HepG2 (cell line): ENCODE measurements around the gene ST8SIA6. TPM values are rescaled to one million over a fixed set of nuclear protein-coding genes. Genes with fewer than 3 reads are reported as not detected.

ENCODE experiments used
- ATAC-seq: fragments of 200-7000 bp; cut with Tn5 transposase; 3 replicates; pipeline ENCODE4 v1.9.1; 2020; ENCODE audit warnings: mild to moderate bottlenecking, moderate library complexity
- BruUV-seq: library from RNA; stranded (reverse); fragments of 400-500 nt; replicated peaks from 2 replicates; lab custom pipeline; 2021; lab: Mats Ljungman, UMichigan
- CTCF ChIA-PET: fragments of 300-600 bp; formaldehyde crosslinking; extraction: SDS; loops from one replicate; lab custom pipeline; 2021; ENCODE audit warnings: low total read pairs, inconsistent platforms, low intra/inter-chr PET ratio; lab: Yijun Ruan, JAX
- POLR2A ChIA-PET: fragments of 350-600 bp; sonication (Branson Sonifier 250); formaldehyde crosslinking; loops from one replicate; lab custom pipeline; 2020; ENCODE audit warnings: antibody characterized with exemption, inconsistent platforms; lab: Yijun Ruan, JAX
- DNase-seq: peaks from one replicate; pipeline ENCODE4 v3.0.0-alpha.2; 2015; ENCODE audit warnings: low spot score
- FAIRE-seq: peaks from 3 replicates; lab custom pipeline; 2011; peaks lifted over from hg19 to GRCh38; lab: Jason Lieb, UNC
- H2AFZ ChIP-seq: one replicate; pipeline ENCODE4 v1.6.1; 2011; ENCODE audit warnings: low read length, inconsistent platforms
- H3K27ac ChIP-seq: fragments of 300-600 bp; 3 replicates; pipeline ENCODE4 v1.8.0; 2011; ENCODE audit warnings: mixed run types, mild to moderate bottlenecking, mixed read lengths, low read length, inconsistent platforms; ENCODE audit not compliant: insufficient read depth; ENCODE audit errors: extremely low read length
- H3K27me3 ChIP-seq, 2 experiments: fragments of 200-600 bp in 1 of 2; 2 replicates in 1 of 2; 3 replicates in 1 of 2; pipeline versions ENCODE4 v1.6.0 to v1.8.0; 2011; ENCODE audit warnings: low read length in 2 of 2, mild to moderate bottlenecking in 2 of 2, moderate library complexity in 2 of 2, inconsistent platforms in 1 of 2; ENCODE audit not compliant: insufficient read depth in 2 of 2, control insufficient read depth in 1 of 2
- H3K36me3 ChIP-seq, 2 experiments: fragments of 200-600 bp in 1 of 2; replicated peaks in 1 of 2; 2 replicates in 1 of 2; 3 replicates in 1 of 2; pipeline versions ENCODE4 v1.5.1 to v1.8.0; 2011; ENCODE audit warnings: low read length in 2 of 2, inconsistent platforms in 1 of 2; ENCODE audit not compliant: insufficient read depth in 2 of 2, control insufficient read depth in 1 of 2
- H3K4me1 ChIP-seq: 2 replicates; pipeline ENCODE4 v1.5.1; 2012; ENCODE audit warnings: low read length, inconsistent platforms; ENCODE audit not compliant: insufficient read depth
- H3K4me2 ChIP-seq: 2 replicates; pipeline ENCODE4 v1.6.0; 2011; ENCODE audit warnings: low read depth, low read length, inconsistent platforms
- H3K4me3 ChIP-seq, 3 experiments: fragments of 200-600 bp in 1 of 3; sonication (generic), shearing (Covaris generic) in 1 of 3; replicated peaks in 1 of 3; 2 replicates each; pipeline ENCODE4 v1.5.1; 2011 to 2016; ENCODE audit warnings: low read length in 3 of 3, inconsistent platforms in 2 of 3, low read depth in 2 of 3, mild to moderate bottlenecking in 2 of 3, control low read depth in 1 of 3, mixed read lengths in 1 of 3; ENCODE audit not compliant: insufficient read depth in 1 of 3
- H3K79me2 ChIP-seq: one replicate; pipeline ENCODE4 v1.6.1; 2011; ENCODE audit warnings: low read length, inconsistent platforms; ENCODE audit not compliant: insufficient read depth
- H3K9ac ChIP-seq: 2 replicates; pipeline ENCODE4 v1.6.0; 2011; ENCODE audit warnings: mild to moderate bottlenecking, low read depth, low read length, inconsistent platforms; ENCODE audit not compliant: insufficient read depth
- H3K9me3 ChIP-seq: 2 replicates; pipeline ENCODE4 v1.5.1; 2012; ENCODE audit warnings: mild to moderate bottlenecking, low read length
- H4K20me1 ChIP-seq: 2 replicates; pipeline ENCODE4 v1.6.0; 2011; ENCODE audit warnings: inconsistent platforms, mild to moderate bottlenecking, low read length, moderate library complexity; ENCODE audit not compliant: insufficient read depth
- BCL6 ChIP-seq: IDR thresholded peaks from 2 replicates; pipeline ENCODE4 v1.6.1; 2016; ENCODE audit warnings: missing genetic modification reagents, missing compliant biosample characterization
- CREM ChIP-seq, 2 experiments: sonication (generic) in 1 of 2; formaldehyde crosslinking in 1 of 2; IDR thresholded peaks; 2 replicates each; pipeline versions ENCODE4 v1.4.0 to v1.6.1; 2016 to 2020; ENCODE audit warnings: antibody characterized with exemption in 1 of 2, mild to moderate bottlenecking in 1 of 2, missing genetic modification reagents in 1 of 2
- EEA1 ChIP-seq: sonication (generic); formaldehyde crosslinking; IDR thresholded peaks from 2 replicates; pipeline ENCODE4 v1.5.1; 2020; ENCODE audit warnings: mild to moderate bottlenecking, missing genetic modification reagents, borderline replicate concordance
- ELF3 ChIP-seq: IDR thresholded peaks from 2 replicates; pipeline ENCODE4 v1.6.1; 2016; ENCODE audit warnings: missing genetic modification reagents, missing compliant biosample characterization
- FOXA1 ChIP-seq, 2 experiments: fragments of 450-650 bp in 1 of 2; sonication (generic) in 1 of 2; formaldehyde crosslinking in 1 of 2; IDR thresholded peaks; 2 replicates each; pipeline versions ENCODE4 v1.4.0 to v1.6.1; 2016 to 2020; ENCODE audit warnings: missing genetic modification reagents in 1 of 2
- HNF4A ChIP-seq: sonication (generic); formaldehyde crosslinking; IDR thresholded peaks from 2 replicates; pipeline ENCODE4 v1.4.0; 2020; ENCODE audit warnings: missing genetic modification reagents
- MEIS2 ChIP-seq: sonication (generic); formaldehyde crosslinking; IDR thresholded peaks from 2 replicates; pipeline ENCODE4 v1.9.0; 2021; ENCODE audit warnings: mild to moderate bottlenecking, missing genetic modification reagents
- PRDM15 ChIP-seq: sonication (generic); formaldehyde crosslinking; IDR thresholded peaks from 2 replicates; pipeline ENCODE4 v1.4.0; 2020; ENCODE audit warnings: missing genetic modification reagents
- RBM39 ChIP-seq: fragments of 200-400 bp; formaldehyde crosslinking; IDR thresholded peaks from one replicate; pipeline ENCODE4 v1.6.1; 2018; ENCODE audit warnings: antibody characterized with exemption, mild to moderate bottlenecking, low read depth, low read length; ENCODE audit not compliant: poor library complexity, severe bottlenecking
- TARDBP ChIP-seq: sonication (generic); formaldehyde crosslinking; IDR thresholded peaks from 2 replicates; pipeline ENCODE4 v1.8.0; 2022; ENCODE audit warnings: mild to moderate bottlenecking, missing genetic modification reagents
- TFAP4 ChIP-seq: sonication (generic); IDR thresholded peaks from 2 replicates; pipeline ENCODE4 v1.6.1; 2016; ENCODE audit warnings: low read depth, borderline replicate concordance
- ZMYM4 ChIP-seq: sonication (generic); formaldehyde crosslinking; IDR thresholded peaks from 2 replicates; pipeline ENCODE4 v1.8.1; 2023; ENCODE audit warnings: mild to moderate bottlenecking, missing genetic modification reagents
- ZNF556 ChIP-seq: sonication (generic); formaldehyde crosslinking; IDR thresholded peaks from 2 replicates; pipeline ENCODE4 v1.4.0; 2020; ENCODE audit warnings: mild to moderate bottlenecking, missing genetic modification reagents, borderline replicate concordance
- ZNF652 ChIP-seq: IDR thresholded peaks from 2 replicates; pipeline ENCODE4 v1.6.1; 2016; ENCODE audit warnings: low read depth, borderline replicate concordance
- WGBS: methylation state at CpG from one replicate; pipeline ENCODE4 v1.1.6; 2017; ENCODE audit warnings: low lambda C conversion rate; 5-methylcytosine and 5-hydroxymethylcytosine counted together
- in situ Hi-C: cut with HindIII; loops from 2 replicates; pipeline ENCODE4 v1.10.0; 2017; ENCODE audit warnings: low pct_unique_long_range_greater_than_20kb; ENCODE audit not compliant: extremely low pct_ligation_motif_present
- intact Hi-C: fragments of 100-400 bp; cut with micrococcal nuclease; formaldehyde crosslinking; loops from one replicate; pipeline ENCODE4 v1.10.0; 2022; ENCODE audit not compliant: unreplicated experiment
- polyA plus RNA-seq, 8 experiments: library from polyadenylated mRNA; depleted of rRNA in 3 of 8; stranded (reverse) in 7 of 8; unstranded in 1 of 8; fragments of >200 nt; fragmentation: Illumina TruSeq in 4 of 8; extraction: Trizol in 4 of 8; gene quantifications; 2 replicates each; pipeline versions ENCODE4 v1.2.1 to v1.2.3, GENCODE V29; 2011 to 2016; ENCODE audit warnings: low read depth in 4 of 8, missing spikeins in 1 of 8, mixed read lengths in 1 of 8; ENCODE audit not compliant: insufficient read depth in 1 of 8
- total RNA-seq, 5 experiments: library from RNA; depleted of rRNA; stranded (reverse); fragments of >200 nt; fragmentation: Illumina TruSeq; extraction: Trizol; gene quantifications; 2 replicates each; pipeline ENCODE4 v1.2.3, GENCODE V29; 2016; ENCODE audit warnings: low read depth in 1 of 5

The ST8SIA6 gene
- total and polyA plus RNA-seq, 2 of the 13 experiments (the other 11 are each of a cell fraction or from before 2014, with no cell fraction given): not detected

- BruUV-seq: no TSS peak
- POLR2A ChIA-PET: no interaction called here
- CTCF ChIA-PET: no interaction called here
- H3K27ac ChIP-seq: peak overlapping the region; percentile 5
- intact Hi-C loops (no loop called here), in situ Hi-C loops (no loop called here)
- H4K20me1 ChIP-seq: no peaks in the 10 kb centered on the region
- WGBS: 0% methylated on average over 6 of the region's 6 CpGs
- H3K4me2 ChIP-seq: peak overlapping the region; percentile 76
- no peak overlapping the region for H3K9ac ChIP-seq
- ATAC-seq (peak; percentile 92), FAIRE-seq (peak; percentile 72), DNase-seq (peak; percentile 31)
- TF ChIP-seq TFAP4: 0 out of 2 replicates have a peak, but pooled peaks have one; percentile 54
- TF ChIP-seq PRDM15 (CRISPR knock-in tag): peak; percentile 90
- 0 out of 2 replicates have a peak, but pooled peaks have one; percentile 12 for TF ChIP-seq ZMYM4 (CRISPR knock-in tag)
- TF ChIP-seq RBM39: no peak
- TF ChIP-seq FOXA1 (IDR thresholded peaks at IDR 0.05): no peak
- peak; percentile 14; the same call in 1 of the 2 replicates for TF ChIP-seq FOXA1 (CRISPR knock-in tag; IDR thresholded peaks at IDR 0.05)
- TF ChIP-seq ZNF652 (CRISPR knock-in tag): peak; percentile 80; the same call in 1 of the 2 replicates
- no peak for TF ChIP-seq ELF3 (CRISPR knock-in tag)
- no peak for TF ChIP-seq CREM (IDR thresholded peaks at IDR 0.05)
- TF ChIP-seq CREM (CRISPR knock-in tag; IDR thresholded peaks at IDR 0.05): no peak
- TF ChIP-seq ZNF556 (CRISPR knock-in tag): no peak
- 0 out of 2 replicates have a peak, but pooled peaks have one; percentile 10 for TF ChIP-seq BCL6 (CRISPR knock-in tag)
- peak; percentile 42 for TF ChIP-seq HNF4A (CRISPR knock-in tag)
- no peak for TF ChIP-seq MEIS2 (CRISPR knock-in tag)
- TF ChIP-seq TARDBP (CRISPR knock-in tag): peak; percentile 21; the same call in 1 of the 2 replicates
- no peak for TF ChIP-seq EEA1 (CRISPR knock-in tag)
- peaks cover 27% of the 10 kb centered on the region for H3K4me1 ChIP-seq
- H3K36me3 ChIP-seq: no peaks in the 10 kb centered on the region
- H3K4me3 ChIP-seq: peak overlapping the region in 1 of 3 experiments; percentile 36; a peak in 2 of 6 replicates
- no peaks in the 10 kb centered on the region for H3K79me2 ChIP-seq
- no peaks in the 10 kb centered on the region; a peak in 1 of 5 replicates for H3K27me3 ChIP-seq
- no peaks in the 10 kb centered on the region for H3K9me3 ChIP-seq
- H2AFZ ChIP-seq: peak overlapping the region; percentile 31
These were observed 66.4 kb downstream of the ST8SIA6 start for GRCh38 chr10:17387861-17388503.
